Nephron progenitor cell (in vitro differentiated cells): ENCODE results near the gene SRPK1.

ENCODE experiments used
- DNase-seq: peaks from one replicate; pipeline ENCODE4 v3.0.0; 2021
- H3K27ac Mint-ChIP-seq: 2 replicates; pipeline ENCODE4 v1.8.0; 2021; ENCODE audit warnings: mild to moderate bottlenecking, moderate library complexity, mixed read lengths
- H3K27me3 Mint-ChIP-seq: 2 replicates; pipeline ENCODE4 v1.8.0; 2021; ENCODE audit warnings: mild to moderate bottlenecking, low read depth, mixed read lengths; ENCODE audit not compliant: poor library complexity
- H3K36me3 Mint-ChIP-seq: 2 replicates; pipeline ENCODE4 v1.8.0; 2021; ENCODE audit warnings: low read depth, mixed read lengths
- H3K4me1 Mint-ChIP-seq: 2 replicates; pipeline ENCODE4 v1.8.0; 2021; ENCODE audit warnings: mixed read lengths
- H3K4me3 Mint-ChIP-seq: 2 replicates; pipeline ENCODE4 v1.8.0; 2021; ENCODE audit warnings: mild to moderate bottlenecking, moderate library complexity, mixed read lengths
- H3K9me3 Mint-ChIP-seq: 2 replicates; pipeline ENCODE4 v1.8.0; 2021; ENCODE audit warnings: mild to moderate bottlenecking, moderate library complexity, mixed read lengths
- TF ChIP-seq, protein P1 (sequence below): fragments of 200-600 bp; sonication (generic); IDR thresholded peaks from 2 replicates; pipeline ENCODE4 v1.5.0; 2021; ENCODE audit warnings: antibody characterized with exemption

Gene SRPK1

DNA sequence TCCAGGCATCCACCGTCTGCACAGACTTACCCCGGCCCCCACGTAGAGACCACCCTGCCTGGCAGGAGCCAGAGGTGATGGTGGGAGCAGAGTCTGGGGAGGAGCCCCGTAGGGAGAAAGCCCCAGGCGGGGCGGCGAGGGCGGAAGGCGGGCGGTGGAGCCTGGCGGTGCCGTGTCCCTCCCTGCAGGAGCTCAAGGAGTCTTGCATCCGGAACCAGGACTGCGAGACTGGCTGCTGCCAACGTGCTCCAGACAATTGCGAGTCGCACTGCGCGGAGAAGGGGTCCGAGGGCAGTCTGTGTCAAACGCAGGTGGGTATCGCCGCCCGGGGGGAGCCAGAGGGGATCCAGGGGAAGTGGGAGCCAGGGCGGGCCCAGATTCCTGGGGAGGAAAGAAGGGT lies 134.1 kb downstream of the SRPK1 start:
- Mint-ChIP-seq H3K4me1 (no peaks in the 10 kb centered on the region), H3K27ac (no peak overlapping the region), H3K27me3 (peaks cover 37% of the 10 kb centered on the region), H3K36me3 (no peaks in the 10 kb centered on the region), H3K4me3 (no peak overlapping the region), H3K9me3 (no peaks in the 10 kb centered on the region)
- TF ChIP-seq, protein P1, sequence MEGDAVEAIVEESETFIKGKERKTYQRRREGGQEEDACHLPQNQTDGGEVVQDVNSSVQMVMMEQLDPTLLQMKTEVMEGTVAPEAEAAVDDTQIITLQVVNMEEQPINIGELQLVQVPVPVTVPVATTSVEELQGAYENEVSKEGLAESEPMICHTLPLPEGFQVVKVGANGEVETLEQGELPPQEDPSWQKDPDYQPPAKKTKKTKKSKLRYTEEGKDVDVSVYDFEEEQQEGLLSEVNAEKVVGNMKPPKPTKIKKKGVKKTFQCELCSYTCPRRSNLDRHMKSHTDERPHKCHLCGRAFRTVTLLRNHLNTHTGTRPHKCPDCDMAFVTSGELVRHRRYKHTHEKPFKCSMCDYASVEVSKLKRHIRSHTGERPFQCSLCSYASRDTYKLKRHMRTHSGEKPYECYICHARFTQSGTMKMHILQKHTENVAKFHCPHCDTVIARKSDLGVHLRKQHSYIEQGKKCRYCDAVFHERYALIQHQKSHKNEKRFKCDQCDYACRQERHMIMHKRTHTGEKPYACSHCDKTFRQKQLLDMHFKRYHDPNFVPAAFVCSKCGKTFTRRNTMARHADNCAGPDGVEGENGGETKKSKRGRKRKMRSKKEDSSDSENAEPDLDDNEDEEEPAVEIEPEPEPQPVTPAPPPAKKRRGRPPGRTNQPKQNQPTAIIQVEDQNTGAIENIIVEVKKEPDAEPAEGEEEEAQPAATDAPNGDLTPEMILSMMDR = no peak
- DNase-seq = no peak

DNA sequence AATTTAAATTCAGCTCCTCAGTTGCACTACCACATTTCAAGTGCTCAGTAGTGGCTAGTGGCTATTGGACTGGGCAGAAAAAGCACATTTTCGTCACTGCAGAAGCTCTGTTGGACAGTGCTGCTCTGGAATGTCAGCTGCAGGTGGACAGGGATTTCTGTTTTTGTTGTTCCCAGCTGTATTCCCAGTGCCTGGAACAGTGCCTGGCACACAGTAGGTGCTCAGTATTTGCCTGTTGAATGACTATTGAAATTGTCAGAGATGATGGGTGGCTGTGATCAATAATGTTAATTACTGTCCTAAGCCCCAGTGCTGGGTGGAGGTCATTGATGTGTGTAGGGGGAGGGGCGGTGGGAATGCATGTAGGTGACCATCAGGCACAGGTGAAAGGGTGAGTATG lies 134.6 kb downstream of the SRPK1 start:
- H3K27me3 Mint-ChIP-seq = peaks cover 37% of the 10 kb centered on the region
- H3K36me3 Mint-ChIP-seq = no peaks in the 10 kb centered on the region
- TF ChIP-seq, protein P1 = no peak
- no peaks in the 10 kb centered on the region for H3K9me3 Mint-ChIP-seq
- no peak overlapping the region for H3K27ac Mint-ChIP-seq
- no peak overlapping the region for H3K4me3 Mint-ChIP-seq
- no peak for DNase-seq
- no peaks in the 10 kb centered on the region for H3K4me1 Mint-ChIP-seq

DNA sequence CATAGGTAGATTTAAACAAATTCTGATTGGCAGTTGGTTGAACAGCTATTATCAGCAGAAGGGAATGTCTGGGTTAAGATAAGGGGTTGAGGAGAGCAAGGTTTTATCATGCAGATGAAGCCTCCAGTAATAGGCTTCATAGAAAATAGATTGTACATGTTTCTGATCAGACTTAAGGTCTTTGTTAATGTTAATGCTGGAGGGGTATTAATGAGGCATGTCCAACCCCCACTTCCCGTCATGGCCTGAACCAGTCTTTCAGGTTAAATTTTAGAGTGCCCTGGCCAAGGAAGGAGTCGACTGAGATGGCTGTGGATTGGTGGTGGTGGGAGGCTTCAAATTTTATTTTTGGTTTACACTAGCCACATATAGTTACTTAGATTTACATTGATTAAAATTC lies 136.7 kb downstream of the SRPK1 start:
- H3K27ac Mint-ChIP-seq = no peak overlapping the region
- H3K9me3 Mint-ChIP-seq = no peaks in the 10 kb centered on the region
- no peak for DNase-seq
- H3K36me3 Mint-ChIP-seq = no peaks in the 10 kb centered on the region
- TF ChIP-seq, protein P1 = no peak
- H3K27me3 Mint-ChIP-seq = peaks cover 36% of the 10 kb centered on the region
- H3K4me3 Mint-ChIP-seq = no peak overlapping the region
- H3K4me1 Mint-ChIP-seq = no peaks in the 10 kb centered on the region
